M059J (cell line): ENCODE measurements around the gene SLC16A1. TPM values are rescaled to one million over a fixed set of nuclear protein-coding genes. Genes with fewer than 3 reads are reported as not detected.
A peak's percentile ranks its signal among the peaks of the same experiment; 100 is the strongest.
"Not testable (repeated sequence)": the region's sequence is repeated elsewhere in the genome, so short reads cannot be mapped to it uniquely, and the experiment has no call there.

Experiments
- DNase-seq: peaks from one replicate; pipeline ENCODE4 v3.0.0-alpha.2; 2012; ENCODE audit warnings: low read depth
- total RNA-seq: library from RNA; depleted of rRNA; stranded (reverse); fragments of >200 nt; shearing (Covaris generic); gene quantifications from 2 replicates; pipeline ENCODE4 v1.2.3, GENCODE V29; 2014

The SLC16A1 gene
- total RNA-seq, 1 experiment from 2014 or later: 116 TPM

DNA sequence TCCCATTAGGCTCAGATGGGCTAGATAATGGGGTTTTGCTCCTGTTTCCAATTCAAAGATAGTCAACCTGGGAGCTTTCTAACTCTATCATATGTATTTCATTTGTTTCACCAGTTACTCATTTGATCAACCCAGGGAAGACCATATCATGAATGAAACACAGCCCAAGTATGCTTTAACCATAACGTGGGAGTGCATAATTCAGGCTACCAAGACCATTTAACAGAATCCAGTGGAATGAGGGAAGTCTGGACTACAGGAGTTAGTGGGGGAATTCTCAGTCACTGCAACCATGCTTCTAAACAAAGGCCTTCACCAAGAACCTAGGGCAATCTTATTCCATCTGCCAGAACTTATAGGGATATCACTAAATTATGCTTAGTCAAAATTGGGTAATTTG, 15.0 kb upstream of the SLC16A1 start:
- no peak for DNase-seq

DNA sequence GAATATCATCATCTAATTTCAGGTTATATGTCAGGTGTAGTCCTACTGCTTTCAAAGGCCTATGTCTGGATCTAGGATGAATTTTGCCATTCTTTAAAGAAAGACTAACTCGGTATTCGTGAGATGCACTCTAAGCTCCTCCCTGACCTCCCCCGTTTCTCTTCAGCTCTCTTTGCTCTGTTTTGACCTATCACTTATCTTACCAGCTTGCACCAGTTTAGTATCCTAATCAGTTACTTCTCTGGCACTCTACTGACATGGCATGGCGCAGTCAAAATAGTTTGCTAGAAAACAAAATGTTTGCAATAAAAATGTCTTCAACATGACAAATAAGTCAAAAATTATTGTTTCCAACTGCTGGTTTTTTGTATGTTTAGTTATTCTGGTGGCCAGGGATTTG, 8.4 kb upstream of the SLC16A1 start:
- no peak for DNase-seq

- no peak for DNase-seq
Observed at GRCh38 chr1:112961072-112961471, 5.1 kb upstream of the SLC16A1 start.

DNA sequence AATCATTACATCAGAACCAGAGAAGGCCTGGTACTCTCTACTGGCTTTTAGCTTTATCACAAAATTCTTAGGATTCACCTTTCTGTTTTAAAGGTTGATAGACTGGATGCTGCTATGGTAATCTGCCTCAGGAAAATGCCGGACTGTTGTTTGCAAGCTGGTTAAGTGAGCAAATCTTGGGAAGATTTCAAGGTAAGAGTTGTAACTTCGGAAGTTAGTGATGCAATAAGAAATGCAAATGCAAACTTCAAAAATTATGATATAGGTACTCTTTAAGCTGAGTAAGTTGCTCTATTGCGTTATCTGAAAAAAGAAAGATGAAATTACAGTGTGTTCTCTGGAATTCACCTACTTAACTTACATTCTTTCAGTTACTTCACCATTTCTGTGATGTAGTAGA, 4.4 kb upstream of the SLC16A1 start:
- no peak for DNase-seq

- not testable (repeated sequence) for DNase-seq
Observed at GRCh38 chr1:112958236-112958635, 2.2 kb upstream of the SLC16A1 start.

DNA sequence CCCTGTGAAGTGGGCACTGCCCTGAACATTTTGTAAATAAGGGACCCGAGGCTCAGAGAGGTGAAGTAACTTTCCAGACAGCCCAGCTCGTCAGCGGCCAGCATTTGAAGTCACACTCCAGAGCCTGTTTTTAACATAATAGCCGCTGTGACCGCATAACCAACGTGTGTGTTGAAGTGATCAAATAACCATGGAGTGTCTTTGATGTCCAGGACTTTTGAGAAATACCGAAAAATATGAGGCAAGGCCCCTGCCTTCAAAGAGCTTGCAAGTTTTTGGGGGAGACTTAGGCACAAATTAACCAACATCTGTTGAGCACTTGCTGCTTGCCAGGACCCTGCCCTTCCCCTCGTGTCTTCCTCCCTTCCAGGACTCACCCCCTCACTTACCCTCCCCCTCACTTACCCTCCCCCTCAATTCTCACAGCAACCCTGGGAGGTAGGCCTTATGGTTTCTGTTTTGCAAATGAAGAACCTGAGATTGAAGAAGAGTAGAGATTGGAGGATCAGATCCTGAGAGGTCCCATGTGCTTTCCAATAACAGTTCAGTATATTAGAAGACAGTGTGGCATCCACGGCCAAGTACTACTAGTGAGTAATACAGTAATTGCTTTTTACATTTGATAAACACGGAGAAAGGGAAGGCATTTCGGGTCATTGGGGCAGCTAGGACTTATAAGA, 1.3 kb upstream of the SLC16A1 start:
- peak; percentile 95 for DNase-seq

- DNase-seq: no peak
Observed at GRCh38 chr1:112956544-112957132, 642 bp upstream of the SLC16A1 start.

GRCh38 chr1:112954945-112955772, 837 bp downstream of the SLC16A1 start:
- DNase-seq: peak; percentile 79

DNA sequence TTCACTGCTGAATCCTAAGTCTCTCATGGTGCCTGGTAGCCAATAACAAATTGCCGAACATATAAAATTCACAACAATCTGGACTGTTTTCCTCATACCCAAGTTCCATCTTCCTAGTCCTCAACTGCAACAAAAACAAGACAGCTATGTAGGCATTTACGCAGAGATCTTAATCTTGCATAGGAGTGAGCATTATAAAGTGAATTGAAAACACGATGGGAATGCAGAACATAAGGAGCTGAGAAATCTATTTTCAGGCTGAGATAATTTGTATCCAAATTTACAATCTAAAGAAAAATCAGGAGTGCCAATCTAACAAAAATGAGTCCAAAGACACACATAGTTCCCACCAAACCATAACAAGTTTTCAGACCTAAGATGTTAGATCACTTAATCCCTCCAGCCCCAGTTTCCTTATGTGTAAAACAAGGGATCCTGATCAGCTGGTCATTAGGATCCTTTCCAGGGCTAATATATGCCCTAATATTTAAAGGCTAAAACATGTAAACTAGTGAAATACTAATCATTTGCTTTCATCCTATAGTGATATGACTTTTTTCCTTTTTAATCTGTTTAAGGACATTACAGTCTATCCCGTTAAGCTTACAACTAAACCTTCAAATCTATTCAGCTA, 1.9 kb downstream of the SLC16A1 start:
- DNase-seq: no peak

GRCh38 chr1:112950426-112950825, 5.6 kb downstream of the SLC16A1 start:
- no peak for DNase-seq

DNA sequence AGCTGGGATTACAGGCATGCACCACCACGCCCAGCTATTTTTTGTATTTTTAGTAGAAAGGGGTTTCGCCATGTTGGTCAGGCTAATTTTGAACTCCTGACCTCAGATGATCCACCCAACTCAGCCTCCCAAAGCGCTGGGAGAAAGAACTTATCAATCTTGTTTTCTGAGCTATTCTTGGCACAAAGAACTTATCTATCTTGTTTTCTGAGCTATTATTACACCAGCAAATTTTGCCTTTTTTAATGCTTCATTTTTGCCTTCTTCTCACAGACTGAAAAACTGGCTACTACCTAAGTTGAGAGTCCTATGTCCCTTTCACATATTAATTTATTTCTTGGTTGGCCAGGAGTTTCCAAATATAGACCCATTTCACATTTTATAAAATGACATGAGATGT, 9.3 kb downstream of the SLC16A1 start:
- no peak for DNase-seq

GRCh38 chr1:112939810-112940209, 16.2 kb downstream of the SLC16A1 start:
- DNase-seq: no peak

GRCh38 chr1:112938210-112938609, 17.8 kb downstream of the SLC16A1 start:
- DNase-seq: peak; percentile 60

- peak; percentile 24 for DNase-seq
Observed at GRCh38 chr1:112937495-112937894, 18.5 kb downstream of the SLC16A1 start.

- DNase-seq: peak; percentile 72
Observed at GRCh38 chr1:112937070-112937469, 18.9 kb downstream of the SLC16A1 start.

GRCh38 chr1:112935461-112936111, 20.4 kb downstream of the SLC16A1 start:
- peak; percentile 70 for DNase-seq

DNA sequence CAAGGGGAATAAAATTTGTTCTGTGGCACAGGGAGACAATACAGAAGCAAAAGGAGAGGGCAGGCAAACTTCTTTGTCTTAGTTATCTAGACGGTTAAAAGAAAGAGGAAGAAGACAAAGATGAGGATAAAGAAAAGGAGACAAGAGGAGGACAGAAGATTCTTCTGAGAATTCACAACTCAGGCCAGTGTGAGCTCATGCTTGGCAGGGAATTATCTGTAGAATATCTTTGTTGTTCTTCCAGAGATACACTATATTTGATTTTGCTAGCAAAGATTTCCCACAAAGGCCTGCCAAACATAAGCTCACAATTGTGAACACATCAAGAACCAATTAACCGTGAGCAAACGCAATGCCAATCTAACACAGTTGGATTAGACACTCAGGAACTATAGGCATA, 21.4 kb downstream of the SLC16A1 start:
- no peak for DNase-seq

DNA sequence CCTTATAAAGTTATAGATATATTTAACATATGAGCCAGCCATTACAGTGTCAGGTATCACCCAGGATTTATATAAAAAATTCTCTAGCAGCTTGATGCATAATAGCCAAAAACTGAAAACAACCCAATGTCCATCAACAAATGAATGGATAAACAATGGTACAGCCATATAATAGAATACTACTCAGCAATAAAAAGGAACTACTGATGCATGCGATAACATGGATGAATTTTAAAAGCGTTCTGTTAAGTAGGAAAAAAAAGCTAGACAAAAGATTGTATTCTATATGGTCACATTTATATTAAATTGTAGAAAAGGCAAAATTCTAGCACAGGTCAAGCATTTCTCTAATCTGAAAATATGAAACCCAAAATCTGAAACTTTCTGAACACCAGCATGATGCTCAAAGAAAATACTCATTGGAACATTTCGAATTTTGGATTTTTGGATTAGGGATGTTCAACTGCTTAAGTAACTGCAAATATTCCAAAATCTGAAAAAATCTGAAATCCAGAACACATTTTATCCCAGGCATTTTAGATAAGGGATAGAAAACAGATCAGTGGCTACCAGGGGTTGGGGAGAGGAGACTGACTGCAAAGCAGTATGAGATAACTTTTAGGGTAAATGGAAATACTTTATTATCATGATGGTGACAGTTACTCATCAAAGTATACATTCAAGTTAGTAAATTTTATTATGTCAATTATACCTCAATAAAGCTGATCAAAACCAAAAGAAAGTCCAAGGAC, 22.0 kb downstream of the SLC16A1 start:
- DNase-seq: no peak

- no peak for DNase-seq
Observed at GRCh38 chr1:112929979-112930378, 26.0 kb downstream of the SLC16A1 start.

- DNase-seq: no peak
Observed at GRCh38 chr1:112927462-112927990, 28.5 kb downstream of the SLC16A1 start.

DNA sequence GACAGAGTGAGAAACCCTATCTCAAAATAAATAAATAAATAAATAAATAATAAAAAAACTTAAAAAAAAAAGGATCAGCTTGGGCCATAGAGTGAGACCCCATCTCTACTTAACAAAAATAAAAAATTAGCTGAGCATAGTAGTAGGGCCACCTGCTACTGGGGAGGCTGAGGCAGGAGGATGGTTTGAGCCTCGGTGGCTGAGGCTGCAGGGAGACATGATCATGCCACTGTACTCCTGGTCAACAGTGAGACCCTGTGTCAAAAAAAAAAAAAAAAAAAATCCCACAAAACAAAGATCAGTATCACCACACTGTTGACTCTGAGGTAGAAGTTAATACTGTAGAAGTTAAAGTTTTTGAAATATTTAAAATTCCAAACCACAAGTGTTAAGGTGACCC, 29.1 kb downstream of the SLC16A1 start:
- no peak for DNase-seq
